ENCODE results near the gene ANKRD11.
"Not testable (repeated sequence)": the region's sequence is repeated elsewhere in the genome, so short reads cannot be mapped to it uniquely, and the experiment has no call there.

Gene ANKRD11

DNA sequence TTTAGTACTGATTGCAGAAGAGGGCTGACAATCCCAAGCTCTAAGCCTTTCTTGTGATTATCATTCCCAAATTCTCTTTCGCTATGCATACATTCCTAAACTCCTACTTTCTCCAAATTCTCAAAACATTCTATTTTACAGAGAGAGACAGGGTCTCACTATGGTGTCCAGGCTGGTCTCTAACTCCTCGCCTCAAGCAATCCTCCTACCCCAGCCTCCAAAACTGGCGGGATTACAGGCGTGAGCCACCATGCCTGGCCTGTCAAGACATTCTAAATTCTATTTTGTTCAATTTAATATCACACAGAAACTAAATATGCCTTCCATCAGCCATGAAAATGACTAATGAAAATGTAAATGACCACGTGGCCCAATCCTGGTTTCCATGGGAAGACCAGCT is 39.8 kb downstream of the ANKRD11 start:
- no peak for DNase-seq

GRCh38 chr16:89449726-89450335 is 40.5 kb downstream of the ANKRD11 start:
- no peak for DNase-seq

- DNase-seq = no peak
Observed at GRCh38 chr16:89448656-89449055, 41.7 kb downstream of the ANKRD11 start.

DNA sequence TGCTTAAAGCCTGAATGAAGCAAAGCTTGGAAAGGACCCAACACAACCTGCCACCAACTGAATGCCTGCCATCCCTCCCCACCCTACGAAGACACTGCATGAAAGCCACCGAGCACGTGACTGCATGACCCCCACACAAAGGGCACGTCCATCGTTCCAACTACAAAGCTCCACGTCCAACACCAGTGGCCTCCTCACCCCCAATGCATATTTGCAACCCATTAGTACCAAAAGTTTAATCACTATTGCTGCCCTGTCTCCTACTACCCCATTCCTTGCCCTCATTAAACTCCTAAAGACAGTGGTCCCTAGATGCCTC is 43.4 kb downstream of the ANKRD11 start:
- no peak for DNase-seq

DNA sequence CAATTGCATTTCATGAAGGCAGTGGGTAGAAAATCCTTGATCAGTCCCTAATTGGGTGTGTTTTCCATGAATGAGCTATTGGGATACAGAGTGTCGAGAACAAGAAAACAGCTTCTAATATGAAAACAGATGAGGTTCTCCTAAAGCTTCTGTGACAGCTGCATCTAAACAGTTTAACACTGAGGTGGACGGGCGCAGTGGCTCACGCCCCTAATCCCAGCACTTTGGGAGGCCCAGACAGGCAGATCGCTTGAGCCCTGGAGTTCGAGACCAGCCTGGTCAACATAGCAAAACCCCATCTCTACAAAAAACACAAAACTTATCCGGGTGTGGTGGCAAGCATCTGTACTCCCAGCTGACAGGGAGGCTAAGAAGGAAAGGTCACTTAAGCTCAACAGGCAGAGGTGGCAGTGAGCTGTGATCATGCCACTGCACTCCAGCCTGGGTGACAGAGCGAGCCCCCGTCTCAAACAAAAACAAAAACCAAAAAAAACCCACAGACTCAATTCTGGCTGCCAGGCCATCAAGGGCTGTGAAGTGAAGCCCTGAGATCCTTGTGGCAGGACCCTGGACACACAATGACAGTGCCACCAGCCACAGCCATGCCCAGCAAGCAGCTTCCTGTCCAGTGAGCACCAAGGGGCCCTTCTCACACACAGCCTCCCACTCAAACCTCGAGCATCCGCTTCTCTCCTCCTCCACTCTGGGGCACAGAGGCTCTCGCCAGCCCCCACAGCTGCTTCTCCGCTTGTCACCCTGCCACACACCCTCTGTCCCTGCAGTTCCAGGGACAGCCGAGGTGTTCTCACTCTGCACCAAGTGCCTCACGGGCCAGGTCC is 44.0 kb downstream of the ANKRD11 start:
- DNase-seq = no peak

DNA sequence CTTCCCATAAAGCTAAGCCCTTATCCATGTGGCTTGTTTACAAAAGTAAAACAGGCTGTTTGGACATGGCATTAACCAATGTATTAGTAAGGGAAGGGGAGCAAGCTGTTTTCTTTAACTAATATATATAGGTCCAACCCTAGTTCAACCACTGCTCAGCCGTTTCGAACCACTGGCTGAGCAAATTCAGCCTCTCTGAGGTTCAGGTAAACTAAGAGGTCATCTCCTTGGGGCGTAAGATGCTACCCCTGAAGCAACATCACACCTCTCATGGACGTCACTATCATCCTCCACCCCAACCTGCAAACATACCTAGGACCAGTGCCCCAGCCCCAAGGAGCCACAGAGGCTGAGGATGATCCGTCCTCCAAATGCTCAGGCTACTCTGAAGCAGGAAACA is 45.2 kb downstream of the ANKRD11 start:
- DNase-seq = no peak

DNA sequence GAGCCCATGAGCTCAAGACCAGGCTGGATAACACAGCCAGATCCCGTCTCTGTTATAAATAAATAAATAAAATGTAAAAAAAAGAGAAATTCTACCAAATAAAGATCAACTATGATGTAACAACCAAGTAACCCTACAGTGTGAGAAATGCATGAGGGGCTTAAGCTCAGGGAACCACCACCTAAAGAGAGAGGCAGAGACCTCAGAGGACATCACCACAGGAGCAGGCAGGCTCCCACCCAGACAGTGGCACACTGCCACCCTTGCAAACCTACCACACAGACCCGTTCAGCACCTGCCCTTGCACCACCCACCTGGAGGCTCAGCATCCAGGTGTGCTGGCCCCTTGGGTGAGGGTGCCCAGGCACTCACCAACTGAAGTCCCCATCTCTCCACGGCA is 45.6 kb downstream of the ANKRD11 start:
- DNase-seq = no peak

DNA sequence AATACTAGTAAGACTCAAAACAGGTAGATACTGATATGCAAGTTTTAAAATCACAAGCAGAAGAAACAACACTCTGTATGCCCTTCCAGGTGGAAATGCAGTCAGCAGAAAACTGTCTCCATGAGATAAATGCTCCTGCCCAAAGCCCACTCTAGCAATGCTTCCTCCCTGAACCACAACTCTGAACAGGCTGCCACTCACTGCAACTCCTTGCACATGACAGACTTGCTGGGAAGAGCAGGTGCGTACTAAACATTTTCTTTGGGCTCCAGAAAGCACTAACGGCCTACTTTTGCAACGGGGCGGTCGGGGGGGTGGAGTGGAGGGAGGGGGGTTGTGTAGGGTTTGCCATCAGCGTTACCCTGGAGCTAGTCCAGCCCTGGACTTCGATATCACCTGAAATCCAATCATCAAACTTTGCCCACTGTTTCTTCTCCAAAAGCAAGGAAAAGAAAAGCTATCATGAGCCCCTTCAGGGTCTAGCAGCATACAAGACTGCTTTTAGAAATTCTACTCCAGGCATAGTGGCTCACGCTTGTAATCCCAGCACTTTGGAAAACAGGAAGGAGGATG is 46.1 kb downstream of the ANKRD11 start:
- DNase-seq = no peak

GRCh38 chr16:89443727-89444084 is 46.7 kb downstream of the ANKRD11 start:
- DNase-seq = no peak

DNA sequence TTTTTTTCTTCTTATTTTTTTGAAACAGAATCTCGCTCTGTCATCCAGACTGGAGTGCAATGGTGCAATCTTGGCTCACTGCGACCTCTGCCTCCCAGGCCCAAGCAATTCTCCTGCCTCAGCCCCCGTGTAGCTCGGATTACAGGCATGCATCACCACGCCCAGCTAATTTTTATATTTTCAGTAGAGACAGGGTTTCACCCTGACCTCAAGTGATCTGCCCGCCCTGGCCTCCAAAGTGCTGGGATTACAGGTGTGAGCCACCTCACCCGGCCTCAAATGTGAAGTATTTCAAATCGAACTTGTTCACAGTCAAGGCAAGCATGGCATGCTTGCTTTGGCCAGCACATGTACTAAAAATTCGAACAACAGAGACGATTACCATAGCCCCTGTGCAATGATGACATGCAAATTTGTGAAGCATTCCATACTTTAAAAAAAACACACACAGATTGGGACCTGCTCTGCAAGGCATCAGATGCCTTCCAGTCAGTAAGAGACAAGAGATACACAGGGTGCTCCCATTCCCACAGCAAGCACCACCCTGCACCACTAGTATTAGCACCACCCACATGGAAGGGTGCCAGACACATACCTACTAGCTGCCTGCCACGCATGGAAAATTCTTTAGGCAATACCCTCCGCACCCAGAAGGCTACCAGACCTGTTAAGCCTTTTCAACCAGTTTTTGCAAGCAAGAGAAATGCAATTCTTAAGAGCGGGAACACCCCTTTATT is 47.2 kb downstream of the ANKRD11 start:
- no peak for DNase-seq

DNA sequence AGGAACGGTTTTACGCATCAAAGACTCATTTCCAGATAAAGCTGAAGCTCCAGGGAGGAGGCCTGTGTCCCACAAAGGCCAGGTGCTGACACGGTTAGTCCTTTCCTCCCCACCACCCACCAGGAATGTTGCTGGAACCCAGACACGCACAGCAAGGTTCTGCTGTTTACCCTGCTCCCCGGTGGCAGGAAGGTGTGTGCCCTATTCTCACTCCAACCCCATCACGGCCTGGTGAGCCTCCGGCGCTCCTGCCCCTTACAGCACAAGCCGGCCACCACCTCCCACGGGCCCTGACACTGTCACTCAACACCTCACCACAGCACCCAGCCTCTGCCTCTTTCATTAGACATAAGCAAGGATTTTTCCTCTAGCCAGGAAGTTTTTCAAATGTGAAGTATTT is 47.8 kb downstream of the ANKRD11 start:
- DNase-seq = no peak

DNA sequence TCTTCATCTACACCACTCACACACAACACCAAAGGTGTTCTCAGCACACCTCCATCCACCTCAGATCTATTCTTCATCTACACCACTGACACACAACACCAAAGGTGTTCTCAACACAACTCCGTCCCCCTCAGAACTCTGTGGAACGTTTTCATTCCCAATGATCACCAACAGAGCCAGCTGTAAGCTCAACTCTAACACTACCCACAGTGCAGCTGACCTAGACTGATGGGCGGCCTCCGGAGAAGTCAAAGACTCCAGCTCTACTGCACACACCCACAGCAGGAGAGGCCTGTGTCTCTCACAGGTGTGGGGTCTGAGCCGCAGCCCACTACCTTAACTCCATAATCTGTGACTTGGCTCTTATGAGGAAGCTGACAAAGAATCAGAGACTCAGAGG is 50.7 kb downstream of the ANKRD11 start:
- no peak for DNase-seq

DNA sequence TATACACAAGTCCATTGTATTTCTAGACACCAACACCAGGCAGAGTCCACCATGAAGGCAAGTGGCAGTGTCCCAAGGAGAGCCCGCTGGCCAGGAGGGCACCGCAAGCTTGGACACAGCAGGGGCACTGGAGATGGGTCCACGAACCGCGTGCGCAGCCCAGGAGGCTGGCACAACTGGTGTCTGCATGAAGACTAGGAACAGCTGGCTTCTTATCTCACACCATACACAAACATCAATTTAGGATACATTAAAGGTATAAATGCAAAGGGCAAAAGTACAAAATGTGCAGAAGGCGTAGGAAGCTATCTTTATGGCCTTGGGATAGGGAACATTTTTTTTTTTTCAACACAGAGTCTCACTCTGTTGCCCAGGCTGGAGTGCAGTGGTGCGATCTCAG is 52.4 kb downstream of the ANKRD11 start:
- no peak for DNase-seq

GRCh38 chr16:89437251-89437987 is 52.9 kb downstream of the ANKRD11 start:
- DNase-seq = no peak

DNA sequence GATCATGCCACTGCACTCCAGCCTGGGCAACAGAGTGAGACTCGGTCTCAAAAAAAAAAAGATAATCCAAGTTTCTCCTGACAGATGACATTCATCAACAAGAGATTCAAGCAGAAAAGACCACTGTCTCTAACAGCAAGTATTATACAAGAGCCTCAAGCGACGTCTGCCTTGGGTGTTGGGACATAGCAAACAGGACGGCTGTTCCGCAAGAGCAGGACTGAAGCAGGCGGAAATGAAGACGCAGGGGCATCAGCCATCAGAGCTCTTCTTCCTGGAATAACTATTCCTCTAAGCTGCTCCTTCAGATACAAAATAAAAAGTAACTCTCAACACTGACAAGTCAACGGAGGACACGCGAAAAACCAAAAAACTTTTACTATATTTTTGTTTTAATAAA is 54.0 kb downstream of the ANKRD11 start:
- no peak for DNase-seq

DNA sequence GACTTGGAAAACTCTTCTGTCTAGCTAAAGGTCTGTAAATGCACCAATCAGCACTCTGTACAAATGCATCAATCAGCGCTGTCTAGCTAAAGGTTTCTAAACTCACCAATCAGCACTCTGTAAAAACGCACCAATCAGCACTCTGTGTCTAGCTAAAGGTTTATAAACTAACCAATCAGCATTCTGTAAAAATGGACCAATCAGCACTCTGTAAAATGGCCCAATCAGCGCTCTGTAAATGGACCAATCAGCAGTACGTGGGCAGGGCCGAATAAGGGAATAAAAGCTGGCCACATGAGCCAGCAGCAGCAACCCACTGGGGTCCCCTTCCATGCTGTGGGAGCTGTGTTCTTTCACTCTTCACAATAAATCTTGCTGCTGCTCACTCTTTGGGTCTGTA is 55.3 kb downstream of the ANKRD11 start:
- DNase-seq = not testable (repeated sequence)

DNA sequence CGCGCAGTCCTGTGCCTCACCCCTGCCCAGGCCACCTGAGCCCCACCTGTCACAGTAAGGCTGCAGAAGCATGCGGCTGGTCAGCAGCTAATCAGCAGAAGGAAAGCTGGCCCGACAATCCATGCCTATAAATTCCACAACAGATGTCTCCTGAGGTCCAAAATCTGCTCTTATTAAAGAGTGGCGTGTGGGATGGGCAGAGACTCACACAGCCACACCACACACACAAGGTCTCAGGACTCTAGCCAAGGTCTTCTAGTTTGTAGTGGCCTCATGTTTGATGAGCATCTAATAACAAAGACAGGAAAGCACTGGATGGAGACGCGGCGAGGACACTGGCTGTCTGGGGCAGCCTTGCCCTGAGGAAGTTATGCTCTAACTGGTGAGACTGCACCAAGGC is 55.9 kb downstream of the ANKRD11 start:
- no peak for DNase-seq

GRCh38 chr16:89433363-89433984 is 56.9 kb downstream of the ANKRD11 start:
- not testable (repeated sequence) for DNase-seq

GRCh38 chr16:89431630-89432029 is 58.7 kb downstream of the ANKRD11 start:
- no peak for DNase-seq

DNA sequence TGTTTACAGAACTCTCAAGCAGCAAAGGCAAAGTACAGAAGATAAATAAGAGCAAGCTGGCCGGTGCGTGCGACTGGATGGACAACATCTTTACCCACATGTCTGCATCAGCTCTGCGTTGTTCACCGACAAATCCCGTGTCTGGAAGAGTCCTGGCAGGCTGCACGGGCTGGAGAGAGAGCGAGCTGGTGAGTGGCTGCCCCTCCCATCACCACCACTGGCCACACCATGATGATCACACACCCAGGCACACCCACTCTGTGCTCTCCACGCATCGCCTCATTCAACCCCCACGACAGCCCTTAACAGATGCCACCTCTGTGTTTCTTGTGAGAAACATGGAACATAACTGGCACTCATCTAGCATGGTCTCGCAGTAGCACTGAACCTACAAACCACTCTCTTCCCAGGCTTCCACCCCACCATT is 59.2 kb downstream of the ANKRD11 start:
- no peak for DNase-seq

DNA sequence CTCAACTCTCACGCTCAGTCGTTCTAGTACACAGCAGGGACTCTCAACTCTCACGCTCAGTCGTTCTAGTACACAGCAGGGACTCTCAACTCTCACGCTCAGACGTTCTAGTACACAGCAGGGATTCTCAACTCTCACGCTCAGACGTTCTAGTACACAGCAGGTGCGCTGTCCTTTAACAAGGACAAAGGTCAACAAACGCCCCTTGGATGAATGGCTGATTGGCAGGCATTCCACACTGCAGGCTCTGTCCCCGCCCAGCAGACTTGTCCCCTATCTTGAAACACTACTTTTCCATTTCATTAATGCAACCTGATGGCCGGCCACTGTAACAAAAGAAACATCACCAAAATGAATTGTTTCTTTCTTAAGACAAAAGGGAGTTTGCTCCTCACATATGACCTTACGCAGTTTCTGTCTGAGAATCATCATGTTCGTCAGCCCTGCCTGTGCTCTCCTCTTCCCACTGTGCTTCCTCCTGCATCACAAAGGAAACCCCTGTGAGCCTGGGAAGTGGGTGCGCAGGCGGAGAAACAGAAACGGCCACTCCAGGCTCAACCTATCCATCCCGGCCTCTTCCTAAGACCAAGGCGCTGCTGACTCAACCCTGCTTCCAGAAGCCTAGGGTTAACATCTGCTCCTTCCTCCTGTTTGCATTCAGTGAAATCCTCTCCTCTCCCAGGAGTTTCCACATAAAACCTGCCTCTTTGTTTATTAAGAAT is 59.8 kb downstream of the ANKRD11 start:
- DNase-seq = no peak

DNA sequence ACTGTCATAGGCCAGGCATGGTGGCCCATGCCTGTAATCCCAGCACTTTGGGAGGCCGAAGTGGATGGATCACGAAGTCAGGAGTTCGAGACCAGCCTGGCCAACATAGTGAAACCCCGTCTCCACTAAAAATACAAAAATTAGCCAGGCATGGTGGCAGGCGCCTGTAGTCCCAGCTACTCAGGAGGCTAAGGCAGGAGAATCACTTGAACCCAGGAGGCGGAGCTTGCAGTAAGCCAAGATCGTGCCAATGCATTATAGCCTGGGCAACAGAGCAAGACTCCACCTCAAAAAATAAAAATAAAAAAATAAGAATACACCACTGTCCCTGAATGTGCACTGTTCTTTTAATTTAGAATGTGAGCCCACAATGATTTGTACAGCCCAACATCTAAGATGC is 61.8 kb downstream of the ANKRD11 start:
- not testable (repeated sequence) for DNase-seq

Measured in CD4-positive, alpha-beta T cell treated with Interleukin-4 for 1 hour (primary cell).